ENCODE measurements around the gene RAB11B. TPM values are rescaled to one million over a fixed set of nuclear protein-coding genes. Genes with fewer than 3 reads are reported as not detected.

Gene RAB11B
- total and polyA plus RNA-seq, 2 of the 13 experiments (the other 11 are each of a cell fraction or from before 2014, with no cell fraction given), result 6.0 to 28.4 TPM

DNA sequence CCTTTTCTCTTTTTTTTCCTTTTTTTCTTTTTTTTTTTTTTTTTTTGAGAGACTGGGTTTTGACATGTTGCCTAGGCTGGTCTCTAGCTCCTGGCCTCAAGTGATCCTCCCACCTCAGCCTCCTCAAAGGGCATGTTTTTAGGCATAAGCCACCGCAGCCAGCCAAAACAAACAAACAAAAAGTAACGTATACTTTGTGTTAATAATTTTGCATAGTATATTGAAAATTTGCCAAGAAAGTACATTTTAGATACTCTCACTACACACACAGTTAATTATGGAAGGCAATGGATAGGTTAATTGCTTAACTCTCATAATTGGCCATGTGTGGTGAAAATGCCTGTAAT is 1.6 kb upstream of the RAB11B start (continued):
- TF ChIP-seq, protein P1, sequence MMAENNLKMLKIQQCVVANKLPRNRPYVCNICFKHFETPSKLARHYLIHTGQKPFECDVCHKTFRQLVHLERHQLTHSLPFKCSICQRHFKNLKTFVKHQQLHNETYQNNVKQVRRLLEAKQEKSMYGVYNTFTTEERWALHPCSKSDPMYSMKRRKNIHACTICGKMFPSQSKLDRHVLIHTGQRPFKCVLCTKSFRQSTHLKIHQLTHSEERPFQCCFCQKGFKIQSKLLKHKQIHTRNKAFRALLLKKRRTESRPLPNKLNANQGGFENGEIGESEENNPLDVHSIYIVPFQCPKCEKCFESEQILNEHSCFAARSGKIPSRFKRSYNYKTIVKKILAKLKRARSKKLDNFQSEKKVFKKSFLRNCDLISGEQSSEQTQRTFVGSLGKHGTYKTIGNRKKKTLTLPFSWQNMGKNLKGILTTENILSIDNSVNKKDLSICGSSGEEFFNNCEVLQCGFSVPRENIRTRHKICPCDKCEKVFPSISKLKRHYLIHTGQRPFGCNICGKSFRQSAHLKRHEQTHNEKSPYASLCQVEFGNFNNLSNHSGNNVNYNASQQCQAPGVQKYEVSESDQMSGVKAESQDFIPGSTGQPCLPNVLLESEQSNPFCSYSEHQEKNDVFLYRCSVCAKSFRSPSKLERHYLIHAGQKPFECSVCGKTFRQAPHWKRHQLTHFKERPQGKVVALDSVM (CRISPR knock-in tag; IDR thresholded peaks at IDR 0.05), result peak; percentile 93
- TF ChIP-seq ZSCAN12 (CRISPR knock-in tag; IDR thresholded peaks at IDR 0.05) (no peak), ZNF296 (CRISPR knock-in tag; conservative IDR thresholded peaks at IDR 0.05) (no peak), HDAC6 (IDR thresholded peaks at IDR 0.05; ENCODE audit: low read depth, low read length) (no peak), MZF1 (CRISPR knock-in tag; IDR thresholded peaks at IDR 0.05; ENCODE audit: borderline replicate concordance) (no peak), FOXJ3 (CRISPR knock-in tag; IDR thresholded peaks at IDR 0.05; ENCODE audit: borderline replicate concordance) (no peak), NFKBIZ (CRISPR knock-in tag; IDR thresholded peaks at IDR 0.05) (no peak), POLR2AphosphoS2 (IDR thresholded peaks at IDR 0.05; ENCODE audit: low read depth, low read length) (no peak), GFI1 (CRISPR knock-in tag; IDR thresholded peaks at IDR 0.05; ENCODE audit: borderline replicate concordance) (0 out of 2 replicates have a peak, but pooled peaks have one; percentile 9), MEF2D (CRISPR knock-in tag; IDR thresholded peaks at IDR 0.05) (no peak), SRSF4 (IDR thresholded peaks at IDR 0.05; ENCODE audit: low read depth, low read length, poor library complexity, severe bottlenecking) (no peak), ZNF761 (CRISPR knock-in tag; conservative IDR thresholded peaks at IDR 0.05) (0 out of 2 replicates have a peak, but pooled peaks have one; percentile 6), KLF15 (CRISPR knock-in tag; IDR thresholded peaks at IDR 0.05; ENCODE audit: borderline replicate concordance) (no peak), ZBTB3 (CRISPR knock-in tag; IDR thresholded peaks at IDR 0.05; ENCODE audit: borderline replicate concordance, low read depth) (no peak)
- TF ChIP-seq, protein P2, sequence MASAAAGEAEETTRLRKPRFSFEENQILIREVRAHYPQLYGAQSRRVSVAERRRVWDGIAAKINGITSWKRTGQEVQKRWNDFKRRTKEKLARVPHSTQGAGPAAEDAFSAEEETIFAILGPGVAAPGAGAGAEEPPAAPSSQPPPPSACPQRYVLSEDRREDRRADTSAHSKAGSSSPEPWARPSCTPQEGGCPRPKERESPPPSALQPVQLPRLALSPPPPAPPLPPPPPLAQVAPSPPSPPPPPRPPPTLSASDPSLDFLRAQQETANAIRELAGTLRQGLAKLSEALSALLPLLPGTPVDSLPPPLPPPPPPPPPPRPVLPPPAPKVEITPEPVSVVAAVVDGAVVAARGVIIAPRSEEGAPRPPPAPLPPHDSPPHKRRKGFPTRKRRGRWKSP (CRISPR knock-in tag; IDR thresholded peaks at IDR 0.05), result no peak
- TF ChIP-seq, protein P3, sequence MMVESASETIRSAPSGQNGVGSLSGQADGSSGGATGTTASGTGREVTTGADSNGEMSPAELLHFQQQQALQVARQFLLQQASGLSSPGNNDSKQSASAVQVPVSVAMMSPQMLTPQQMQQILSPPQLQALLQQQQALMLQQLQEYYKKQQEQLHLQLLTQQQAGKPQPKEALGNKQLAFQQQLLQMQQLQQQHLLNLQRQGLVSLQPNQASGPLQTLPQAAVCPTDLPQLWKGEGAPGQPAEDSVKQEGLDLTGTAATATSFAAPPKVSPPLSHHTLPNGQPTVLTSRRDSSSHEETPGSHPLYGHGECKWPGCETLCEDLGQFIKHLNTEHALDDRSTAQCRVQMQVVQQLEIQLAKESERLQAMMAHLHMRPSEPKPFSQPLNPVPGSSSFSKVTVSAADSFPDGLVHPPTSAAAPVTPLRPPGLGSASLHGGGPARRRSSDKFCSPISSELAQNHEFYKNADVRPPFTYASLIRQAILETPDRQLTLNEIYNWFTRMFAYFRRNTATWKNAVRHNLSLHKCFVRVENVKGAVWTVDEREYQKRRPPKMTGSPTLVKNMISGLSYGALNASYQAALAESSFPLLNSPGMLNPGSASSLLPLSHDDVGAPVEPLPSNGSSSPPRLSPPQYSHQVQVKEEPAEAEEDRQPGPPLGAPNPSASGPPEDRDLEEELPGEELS (CRISPR knock-in tag; IDR thresholded peaks at IDR 0.05), result no peak
- TF ChIP-seq, protein P4, sequence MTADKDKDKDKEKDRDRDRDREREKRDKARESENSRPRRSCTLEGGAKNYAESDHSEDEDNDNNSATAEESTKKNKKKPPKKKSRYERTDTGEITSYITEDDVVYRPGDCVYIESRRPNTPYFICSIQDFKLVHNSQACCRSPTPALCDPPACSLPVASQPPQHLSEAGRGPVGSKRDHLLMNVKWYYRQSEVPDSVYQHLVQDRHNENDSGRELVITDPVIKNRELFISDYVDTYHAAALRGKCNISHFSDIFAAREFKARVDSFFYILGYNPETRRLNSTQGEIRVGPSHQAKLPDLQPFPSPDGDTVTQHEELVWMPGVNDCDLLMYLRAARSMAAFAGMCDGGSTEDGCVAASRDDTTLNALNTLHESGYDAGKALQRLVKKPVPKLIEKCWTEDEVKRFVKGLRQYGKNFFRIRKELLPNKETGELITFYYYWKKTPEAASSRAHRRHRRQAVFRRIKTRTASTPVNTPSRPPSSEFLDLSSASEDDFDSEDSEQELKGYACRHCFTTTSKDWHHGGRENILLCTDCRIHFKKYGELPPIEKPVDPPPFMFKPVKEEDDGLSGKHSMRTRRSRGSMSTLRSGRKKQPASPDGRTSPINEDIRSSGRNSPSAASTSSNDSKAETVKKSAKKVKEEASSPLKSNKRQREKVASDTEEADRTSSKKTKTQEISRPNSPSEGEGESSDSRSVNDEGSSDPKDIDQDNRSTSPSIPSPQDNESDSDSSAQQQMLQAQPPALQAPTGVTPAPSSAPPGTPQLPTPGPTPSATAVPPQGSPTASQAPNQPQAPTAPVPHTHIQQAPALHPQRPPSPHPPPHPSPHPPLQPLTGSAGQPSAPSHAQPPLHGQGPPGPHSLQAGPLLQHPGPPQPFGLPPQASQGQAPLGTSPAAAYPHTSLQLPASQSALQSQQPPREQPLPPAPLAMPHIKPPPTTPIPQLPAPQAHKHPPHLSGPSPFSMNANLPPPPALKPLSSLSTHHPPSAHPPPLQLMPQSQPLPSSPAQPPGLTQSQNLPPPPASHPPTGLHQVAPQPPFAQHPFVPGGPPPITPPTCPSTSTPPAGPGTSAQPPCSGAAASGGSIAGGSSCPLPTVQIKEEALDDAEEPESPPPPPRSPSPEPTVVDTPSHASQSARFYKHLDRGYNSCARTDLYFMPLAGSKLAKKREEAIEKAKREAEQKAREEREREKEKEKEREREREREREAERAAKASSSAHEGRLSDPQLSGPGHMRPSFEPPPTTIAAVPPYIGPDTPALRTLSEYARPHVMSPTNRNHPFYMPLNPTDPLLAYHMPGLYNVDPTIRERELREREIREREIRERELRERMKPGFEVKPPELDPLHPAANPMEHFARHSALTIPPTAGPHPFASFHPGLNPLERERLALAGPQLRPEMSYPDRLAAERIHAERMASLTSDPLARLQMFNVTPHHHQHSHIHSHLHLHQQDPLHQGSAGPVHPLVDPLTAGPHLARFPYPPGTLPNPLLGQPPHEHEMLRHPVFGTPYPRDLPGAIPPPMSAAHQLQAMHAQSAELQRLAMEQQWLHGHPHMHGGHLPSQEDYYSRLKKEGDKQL (CRISPR knock-in tag; IDR thresholded peaks at IDR 0.05; ENCODE audit: low read depth), result no peak
- TF ChIP-seq, protein P5, sequence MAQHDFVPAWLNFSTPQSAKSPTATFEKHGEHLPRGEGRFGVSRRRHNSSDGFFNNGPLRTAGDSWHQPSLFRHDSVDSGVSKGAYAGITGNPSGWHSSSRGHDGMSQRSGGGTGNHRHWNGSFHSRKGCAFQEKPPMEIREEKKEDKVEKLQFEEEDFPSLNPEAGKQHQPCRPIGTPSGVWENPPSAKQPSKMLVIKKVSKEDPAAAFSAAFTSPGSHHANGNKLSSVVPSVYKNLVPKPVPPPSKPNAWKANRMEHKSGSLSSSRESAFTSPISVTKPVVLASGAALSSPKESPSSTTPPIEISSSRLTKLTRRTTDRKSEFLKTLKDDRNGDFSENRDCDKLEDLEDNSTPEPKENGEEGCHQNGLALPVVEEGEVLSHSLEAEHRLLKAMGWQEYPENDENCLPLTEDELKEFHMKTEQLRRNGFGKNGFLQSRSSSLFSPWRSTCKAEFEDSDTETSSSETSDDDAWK (CRISPR knock-in tag; IDR thresholded peaks at IDR 0.05), result no peak
